Hepatocyte (in vitro differentiated cells): ENCODE results near the gene CFAP410. TPM values are rescaled to one million over a fixed set of nuclear protein-coding genes. Genes with fewer than 3 reads are reported as not detected.

ENCODE experiments used
- DNase-seq: peaks from one replicate; pipeline ENCODE4 v3.0.0-alpha.2; 2016; ENCODE audit warnings: low spot score
- H2AFZ ChIP-seq: fragments of 200-600 bp; sonication (generic); 2 replicates; pipeline ENCODE4 v1.6.0; 2016; ENCODE audit warnings: antibody characterized with exemption, mild to moderate bottlenecking
- H3K27ac ChIP-seq: fragments of 200-600 bp; sonication (generic); 2 replicates; pipeline ENCODE4 v1.5.1; 2016; ENCODE audit warnings: mild to moderate bottlenecking
- H3K27me3 ChIP-seq: fragments of 200-600 bp; sonication (generic); 2 replicates; pipeline ENCODE4 v1.6.1; 2016
- H3K36me3 ChIP-seq: fragments of 200-600 bp; sonication (generic); replicated peaks from 2 replicates; pipeline ENCODE4 v1.5.1; 2016; ENCODE audit warnings: low read depth; ENCODE audit not compliant: insufficient read depth
- H3K4me1 ChIP-seq: fragments of 200-600 bp; sonication (generic); 2 replicates; pipeline ENCODE4 v1.5.1; 2016; ENCODE audit warnings: mild to moderate bottlenecking, moderate library complexity; ENCODE audit not compliant: insufficient read depth
- H3K4me2 ChIP-seq: fragments of 200-600 bp; sonication (generic); 2 replicates; pipeline ENCODE4 v1.6.0; 2016
- H3K4me3 ChIP-seq: fragments of 200-600 bp; sonication (generic); 2 replicates; pipeline ENCODE4 v1.5.1; 2016; ENCODE audit warnings: mild to moderate bottlenecking
- H3K79me2 ChIP-seq: fragments of 200-600 bp; sonication (generic); 2 replicates; pipeline ENCODE4 v1.6.0; 2017; ENCODE audit warnings: mild to moderate bottlenecking
- H3K9me2 ChIP-seq: fragments of 200-600 bp; sonication (generic); replicated peaks from 2 replicates; pipeline ENCODE4 v1.6.0; 2017; ENCODE audit warnings: mild to moderate bottlenecking; ENCODE audit not compliant: insufficient read depth
- H3K9me3 ChIP-seq: fragments of 200-600 bp; sonication (generic); 2 replicates; pipeline ENCODE4 v1.5.1; 2016; ENCODE audit warnings: low read depth, mild to moderate bottlenecking
- H4K20me1 ChIP-seq: fragments of 200-600 bp; sonication (generic); 2 replicates; pipeline ENCODE4 v1.6.0; 2016; ENCODE audit warnings: mild to moderate bottlenecking; ENCODE audit not compliant: insufficient read depth, poor library complexity, severe bottlenecking
- EZH2 ChIP-seq: fragments of 200-600 bp; sonication (generic); IDR thresholded peaks from 2 replicates; pipeline ENCODE4 v1.6.1; 2016; ENCODE audit warnings: antibody characterized with exemption, mild to moderate bottlenecking, borderline replicate concordance
- EZH2phosphoT487 ChIP-seq: fragments of 200-600 bp; sonication (generic); IDR thresholded peaks from one replicate; pipeline ENCODE4 v1.6.1; 2018; ENCODE audit warnings: antibody characterized with exemption, mild to moderate bottlenecking, low read depth, moderate library complexity; ENCODE audit not compliant: unreplicated experiment, severe bottlenecking
- WGBS: methylation state at CpG from one replicate; pipeline ENCODE4 v1.1.6; 2016; ENCODE audit warnings: low lambda C conversion rate; ENCODE audit errors: missing lambda C conversion rate; 5-methylcytosine and 5-hydroxymethylcytosine counted together
- polyA plus RNA-seq: library from polyadenylated mRNA; unstranded; fragments of >200 nt; fragmentation: Nextera tagmentation; extraction: Ambion mirVana; gene quantifications from 2 replicates; pipeline ENCODE4 v1.2.1, GENCODE V29; 2016
- total RNA-seq: library from RNA; depleted of rRNA; stranded (reverse); fragments of >200 nt; gene quantifications from 2 replicates; pipeline ENCODE4 v1.2.3, GENCODE V29; 2014
- TF ChIP-seq, protein P1 (sequence below): fragments of 200-600 bp; sonication (generic); IDR thresholded peaks from 2 replicates; pipeline ENCODE4 v1.5.1; 2016; ENCODE audit warnings: antibody characterized with exemption, mild to moderate bottlenecking; ENCODE audit not compliant: poor library complexity

The CFAP410 gene
- total and polyA plus RNA-seq, 2 experiments from 2014 or later: 17.1 to 33.6 TPM

DNA sequence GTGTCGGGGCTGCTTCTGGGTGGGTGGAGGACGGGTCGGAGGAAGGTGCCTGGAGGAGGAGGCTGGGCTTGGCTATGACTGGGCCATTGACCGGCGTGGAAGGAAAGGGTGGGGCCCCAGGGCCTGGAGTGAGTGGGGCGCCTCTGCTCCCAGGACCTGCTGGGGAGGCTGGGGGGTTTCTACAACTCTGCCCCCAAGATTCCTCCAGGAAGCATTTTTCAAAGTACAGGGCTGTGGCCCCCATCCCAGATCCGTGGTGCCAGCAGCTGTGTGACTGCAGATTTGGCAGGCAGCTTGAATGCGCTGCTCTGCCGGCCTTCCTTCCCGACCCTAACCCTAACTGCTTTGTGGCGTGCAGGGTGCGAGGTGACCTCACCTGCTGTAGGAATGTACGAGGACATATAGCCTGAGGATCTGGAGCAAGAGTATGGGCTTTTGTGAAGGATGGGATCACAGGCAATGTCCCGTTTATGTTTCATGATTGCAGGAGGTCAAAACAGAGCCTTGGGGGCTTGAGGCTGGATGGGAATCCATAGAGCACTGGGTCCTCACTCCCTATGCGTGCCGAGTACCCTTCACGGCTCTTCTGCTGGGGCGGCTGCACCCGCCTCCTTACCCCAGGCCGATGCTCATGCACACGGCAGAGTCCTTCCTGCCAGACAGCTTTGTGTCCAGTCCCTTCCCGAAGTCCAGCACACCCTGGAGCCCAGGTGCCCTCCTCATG, 38.9 kb upstream of the CFAP410 start:
- TF ChIP-seq EZH2phosphoT487 (no peak), EZH2 (no peak)
- TF ChIP-seq, protein P1, sequence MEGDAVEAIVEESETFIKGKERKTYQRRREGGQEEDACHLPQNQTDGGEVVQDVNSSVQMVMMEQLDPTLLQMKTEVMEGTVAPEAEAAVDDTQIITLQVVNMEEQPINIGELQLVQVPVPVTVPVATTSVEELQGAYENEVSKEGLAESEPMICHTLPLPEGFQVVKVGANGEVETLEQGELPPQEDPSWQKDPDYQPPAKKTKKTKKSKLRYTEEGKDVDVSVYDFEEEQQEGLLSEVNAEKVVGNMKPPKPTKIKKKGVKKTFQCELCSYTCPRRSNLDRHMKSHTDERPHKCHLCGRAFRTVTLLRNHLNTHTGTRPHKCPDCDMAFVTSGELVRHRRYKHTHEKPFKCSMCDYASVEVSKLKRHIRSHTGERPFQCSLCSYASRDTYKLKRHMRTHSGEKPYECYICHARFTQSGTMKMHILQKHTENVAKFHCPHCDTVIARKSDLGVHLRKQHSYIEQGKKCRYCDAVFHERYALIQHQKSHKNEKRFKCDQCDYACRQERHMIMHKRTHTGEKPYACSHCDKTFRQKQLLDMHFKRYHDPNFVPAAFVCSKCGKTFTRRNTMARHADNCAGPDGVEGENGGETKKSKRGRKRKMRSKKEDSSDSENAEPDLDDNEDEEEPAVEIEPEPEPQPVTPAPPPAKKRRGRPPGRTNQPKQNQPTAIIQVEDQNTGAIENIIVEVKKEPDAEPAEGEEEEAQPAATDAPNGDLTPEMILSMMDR: no peak
- 88% methylated on average over 21 of the region's 22 CpGs for whole genome bisulfite sequencing
- no peaks in the 10 kb centered on the region for H3K4me1 ChIP-seq
- H3K79me2 ChIP-seq: no peaks in the 10 kb centered on the region
- H3K27ac ChIP-seq: no peak overlapping the region
- H3K4me2 ChIP-seq: no peak overlapping the region
- H3K4me3 ChIP-seq: no peak overlapping the region
- H2AFZ ChIP-seq: no peak overlapping the region
- no peaks in the 10 kb centered on the region for H3K27me3 ChIP-seq
- no peaks in the 10 kb centered on the region for H3K9me2 ChIP-seq
- H3K36me3 ChIP-seq: no peaks in the 10 kb centered on the region
- no peaks in the 10 kb centered on the region for H4K20me1 ChIP-seq
- no peaks in the 10 kb centered on the region for H3K9me3 ChIP-seq
- no peak for DNase-seq

DNA sequence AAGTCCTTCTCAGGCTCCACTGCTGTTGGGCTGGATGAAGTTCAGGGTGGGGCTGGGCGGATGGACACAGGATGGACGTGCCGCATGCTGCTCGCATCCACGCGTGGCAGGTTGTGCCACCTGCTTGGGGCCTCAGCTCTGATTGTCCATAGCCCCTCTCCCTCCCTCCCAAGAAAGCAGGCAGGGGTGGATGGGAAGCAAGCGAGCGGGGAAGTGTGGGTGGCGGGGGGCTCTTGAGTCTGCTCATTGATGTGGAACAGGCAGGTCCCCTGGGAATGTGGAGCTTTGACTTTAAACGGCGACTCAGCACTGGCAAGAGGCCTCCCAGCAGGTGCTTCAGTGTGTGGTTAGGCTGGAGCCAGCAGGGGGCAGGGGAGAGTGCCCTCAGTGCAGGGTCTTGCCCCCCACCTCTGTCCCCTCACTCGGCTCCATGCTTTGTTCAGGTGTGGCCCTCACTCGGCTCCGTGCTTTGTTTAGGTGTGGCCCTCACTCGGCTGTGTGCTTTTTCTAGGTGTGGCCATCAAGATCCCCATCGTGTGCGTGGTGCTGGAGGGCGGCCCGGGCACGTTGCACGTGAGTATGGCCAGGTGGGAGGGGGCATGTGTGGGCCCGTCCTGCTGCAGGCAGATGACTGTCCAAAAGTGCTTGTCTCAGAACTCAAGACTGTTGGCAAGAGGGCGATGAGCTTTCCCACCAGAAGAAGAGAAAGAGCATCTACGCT, 38.2 kb upstream of the CFAP410 start:
- 84% methylated on average over 20 of the region's 24 CpGs for WGBS
- DNase-seq: no peak

DNA sequence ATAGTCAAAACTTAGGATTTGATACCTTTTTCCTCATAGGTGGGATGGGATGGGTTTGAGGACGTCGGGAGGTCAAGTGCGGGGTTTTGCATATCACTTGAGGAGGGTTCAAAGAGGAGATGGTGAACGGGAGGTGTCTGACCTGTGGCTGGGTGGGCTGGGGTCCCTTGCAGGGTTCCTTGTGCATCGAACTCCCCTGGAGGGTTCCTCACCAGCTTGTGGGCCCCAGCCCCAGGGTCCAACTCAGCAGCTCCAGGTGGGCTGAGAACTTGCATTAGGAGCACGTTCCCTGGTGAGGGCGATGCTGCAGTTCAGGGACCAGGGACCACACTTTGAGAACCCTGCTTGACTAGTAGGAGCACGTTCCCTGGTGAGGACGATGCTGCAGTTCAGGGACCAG, 37.4 kb upstream of the CFAP410 start:
- no peaks in the 10 kb centered on the region for H3K9me2 ChIP-seq
- DNase-seq: no peak
- no peaks in the 10 kb centered on the region for H3K36me3 ChIP-seq
- H3K79me2 ChIP-seq: no peaks in the 10 kb centered on the region
- no peak overlapping the region for H3K27ac ChIP-seq
- H3K9me3 ChIP-seq: no peaks in the 10 kb centered on the region
- WGBS: 89% methylated on average over 9 of the region's 9 CpGs
- no peaks in the 10 kb centered on the region for H3K4me1 ChIP-seq
- TF ChIP-seq, protein P1: no peak
- TF ChIP-seq EZH2phosphoT487 (no peak), EZH2 (no peak)
- H4K20me1 ChIP-seq: no peaks in the 10 kb centered on the region
- no peak overlapping the region for H3K4me2 ChIP-seq
- H2AFZ ChIP-seq: no peak overlapping the region
- H3K4me3 ChIP-seq: no peak overlapping the region
- H3K27me3 ChIP-seq: no peaks in the 10 kb centered on the region

More for the DNA sequence above, 38.2 kb upstream of the CFAP410 start:
- Histone ChIP-seq H3K27ac (no peak overlapping the region), H3K4me1 (no peaks in the 10 kb centered on the region), H3K27me3 (no peaks in the 10 kb centered on the region), H3K4me3 (no peak overlapping the region), H3K36me3 (no peaks in the 10 kb centered on the region), H3K4me2 (no peak overlapping the region), H3K9me3 (no peaks in the 10 kb centered on the region), H3K9me2 (no peaks in the 10 kb centered on the region), H4K20me1 (no peaks in the 10 kb centered on the region), H3K79me2 (no peaks in the 10 kb centered on the region), H2AFZ (no peak overlapping the region)
- TF ChIP-seq EZH2phosphoT487: no peak
- TF ChIP-seq, protein P1: peak; percentile 10
